Endothelial cell of umbilical vein (primary cell): ENCODE data around the gene HMCN1. TPM values are rescaled to one million over a fixed set of nuclear protein-coding genes. Genes with fewer than 3 reads are reported as not detected.

Source experiments
- BruUV-seq: library from RNA; stranded (reverse); fragments of 400-500 nt; replicated peaks from 2 replicates; lab custom pipeline; 2021; lab: Mats Ljungman, UMichigan
- CTCF ChIA-PET: fragments of 300-600, 350-600 bp; sonication (Branson Sonifier 250); formaldehyde crosslinking; loops from one replicate; lab custom pipeline; 2021; ENCODE audit warnings: antibody characterized with exemption, inconsistent platforms; lab: Charles Lee
- POLR2A ChIA-PET: fragments of 300-600, 350-600 bp; sonication (Branson Sonifier 250); formaldehyde crosslinking; loops from one replicate; lab custom pipeline; 2021; ENCODE audit warnings: antibody characterized with exemption, inconsistent platforms; lab: Charles Lee
- DNase-seq: peaks from one replicate; pipeline ENCODE4 v3.0.0-alpha.2; 2011; ENCODE audit warnings: low read depth, low spot score
- FAIRE-seq: peaks from 2 replicates; lab custom pipeline; 2011; peaks lifted over from hg19 to GRCh38; lab: Jason Lieb, UNC
- H2AFZ ChIP-seq: 2 replicates; pipeline ENCODE4 v1.6.0; 2012; ENCODE audit warnings: low read depth, low read length, control low read depth, inconsistent platforms
- H3K27ac ChIP-seq: 2 replicates; pipeline ENCODE4 v1.5.1; 2011; ENCODE audit warnings: low read depth, mild to moderate bottlenecking, control low read depth, low read length, moderate library complexity; ENCODE audit not compliant: insufficient read depth
- H3K27me3 ChIP-seq, 2 experiments: 2 replicates each; pipeline versions ENCODE4 v1.6.0 to v1.6.1; 2011; ENCODE audit warnings: low read length in 2 of 2, mixed read lengths in 1 of 2; ENCODE audit not compliant: control insufficient read depth in 2 of 2, insufficient read depth in 2 of 2
- H3K36me3 ChIP-seq, 2 experiments: 2 replicates in 1 of 2; 3 replicates in 1 of 2; pipeline ENCODE4 v1.5.1; 2011; ENCODE audit warnings: low read length in 2 of 2, mild to moderate bottlenecking in 1 of 2, moderate library complexity in 1 of 2; ENCODE audit not compliant: control insufficient read depth in 2 of 2, insufficient read depth in 2 of 2; ENCODE audit errors: extremely low read depth in 1 of 2
- H3K4me1 ChIP-seq: 3 replicates; pipeline ENCODE4 v1.5.1; 2011; ENCODE audit warnings: mild to moderate bottlenecking, low read length; ENCODE audit not compliant: control insufficient read depth, insufficient read depth; ENCODE audit errors: extremely low read depth
- H3K4me2 ChIP-seq: 2 replicates; pipeline ENCODE4 v1.6.1; 2011; ENCODE audit warnings: low read length, control low read depth, mixed read lengths; ENCODE audit not compliant: insufficient read depth
- H3K4me3 ChIP-seq, 3 experiments: fragments of 200-600 bp in 1 of 3; sonication (generic), shearing (Covaris generic) in 1 of 3; replicated peaks in 1 of 3; 2 replicates each; pipeline ENCODE4 v1.5.1; 2011 to 2016; ENCODE audit warnings: control low read depth in 3 of 3, low read length in 3 of 3, mild to moderate bottlenecking in 2 of 3, inconsistent platforms in 1 of 3, low read depth in 1 of 3, moderate library complexity in 1 of 3; ENCODE audit not compliant: insufficient read depth in 1 of 3
- H3K79me2 ChIP-seq: 2 replicates; pipeline ENCODE4 v1.6.0; 2012; ENCODE audit warnings: low read length, inconsistent platforms; ENCODE audit not compliant: control insufficient read depth, insufficient read depth
- H3K9ac ChIP-seq: replicated peaks from 2 replicates; pipeline ENCODE3; 2011; ENCODE audit warnings: low read length, control low read depth; ENCODE audit not compliant: insufficient read depth; ENCODE audit errors: extremely low read depth
- H3K9me1 ChIP-seq: replicated peaks from 3 replicates; pipeline ENCODE4 v1.6.0; 2011; ENCODE audit warnings: mild to moderate bottlenecking, low read length; ENCODE audit not compliant: control insufficient read depth, insufficient read depth; ENCODE audit errors: extremely low read depth
- H3K9me3 ChIP-seq: replicated peaks from 2 replicates; pipeline ENCODE4 v1.5.1; 2012; ENCODE audit warnings: low read length, inconsistent platforms; ENCODE audit not compliant: control insufficient read depth, insufficient read depth
- H4K20me1 ChIP-seq: replicated peaks from 2 replicates; pipeline ENCODE3; 2011; ENCODE audit warnings: mild to moderate bottlenecking, low read length; ENCODE audit not compliant: control insufficient read depth, insufficient read depth; ENCODE audit errors: extremely low read depth
- CTCF ChIP-seq, 2 donors: IDR thresholded peaks; 1 replicate in 1 of 2; 2 replicates in 1 of 2; pipeline ENCODE4 v1.5.1; 2011; ENCODE audit warnings: low read length in 2 of 2, mild to moderate bottlenecking in 2 of 2, moderate library complexity in 2 of 2, control low read depth in 1 of 2, inconsistent platforms in 1 of 2, low read depth in 1 of 2; ENCODE audit not compliant: insufficient read depth in 1 of 2; ENCODE audit errors: extremely low read depth in 1 of 2
- EZH2 ChIP-seq: IDR thresholded peaks from 2 replicates; pipeline ENCODE4 v1.6.1; 2012; ENCODE audit warnings: borderline replicate concordance, low read depth, mild to moderate bottlenecking, moderate library complexity, low read length, inconsistent platforms; ENCODE audit not compliant: severe bottlenecking
- GATA2 ChIP-seq: IDR thresholded peaks from 2 replicates; pipeline ENCODE4 v1.7.0; 2011; ENCODE audit warnings: low read depth, mild to moderate bottlenecking, moderate library complexity, mixed read lengths, low read length; ENCODE audit not compliant: insufficient read length, insufficient read depth
- JUN ChIP-seq: IDR thresholded peaks from 2 replicates; pipeline ENCODE4 v1.6.1; 2011; ENCODE audit warnings: borderline replicate concordance, low read depth; ENCODE audit not compliant: insufficient read length, insufficient read depth
- MAX ChIP-seq: IDR thresholded peaks from 2 replicates; pipeline ENCODE4 v1.6.1; 2011; ENCODE audit not compliant: insufficient read depth, insufficient read length
- POLR2A ChIP-seq: IDR thresholded peaks from 2 replicates; pipeline ENCODE4 v1.6.1; 2012; ENCODE audit warnings: low read depth, mild to moderate bottlenecking, control low read depth, low read length
- POLR2AphosphoS5 ChIP-seq: IDR thresholded peaks from 2 replicates; pipeline ENCODE4 v1.6.1; 2012; ENCODE audit warnings: low read depth, mild to moderate bottlenecking, control low read depth, low read length, moderate library complexity; ENCODE audit not compliant: insufficient read depth
- dilution Hi-C: fragments of 300-500 bp; cut with MboI; formaldehyde crosslinking; loops from one replicate; pipeline ENCODE4 v1.15.0; 2019; ENCODE audit warnings: low sequenced_read_pairs; ENCODE audit not compliant: extremely low pct_ligation_motif_present
- intact Hi-C: fragments of 100-400 bp; cut with micrococcal nuclease; formaldehyde crosslinking; loops from one replicate; pipeline ENCODE4 v1.10.0; 2022
- polyA plus RNA-seq, 4 experiments: library from polyadenylated mRNA; depleted of rRNA in 3 of 4; stranded (reverse) in 3 of 4; unstranded in 1 of 4; fragments of >200 nt; gene quantifications; 2 replicates each; pipeline versions ENCODE4 v1.2.1 to v1.2.3, GENCODE V29; 2011 to 2012; ENCODE audit warnings: missing spikeins in 1 of 4
- total RNA-seq: library from RNA; stranded (reverse); gene quantifications from 2 replicates; pipeline ENCODE4 v1.2.3, GENCODE V29; 2021

HMCN1 gene
- total and polyA plus RNA-seq, 2 donors (not counting 3 experiments of a cell fraction or from before 2014, with no cell fraction given): 10.3 to 16.0 TPM

GRCh38 chr1:186167096-186167668, 433.0 kb downstream of the HMCN1 start:
- no peaks in the 10 kb centered on the region for H3K9me1 ChIP-seq
- no peak overlapping the region for H3K4me3 ChIP-seq
- intact Hi-C loops: no loop called here
- no TSS peak for BruUV-seq
- no peaks in the 10 kb centered on the region for H3K27me3 ChIP-seq
- dilution Hi-C loops: no loop called here
- POLR2A ChIA-PET: no interaction called here
- FAIRE-seq (no peak), DNase-seq (no peak)
- no peak overlapping the region for H3K9ac ChIP-seq
- H3K4me1 ChIP-seq: no peaks in the 10 kb centered on the region
- TF ChIP-seq CTCF (IDR thresholded peaks at IDR 0.05; ENCODE audit: extremely low read depth in 1 of 2, insufficient read depth in 1 of 2, low read depth in 1 of 2, low read length in 2 of 2): no peak
- no peaks in the 10 kb centered on the region for H3K9me3 ChIP-seq
- no peaks in the 10 kb centered on the region for H3K36me3 ChIP-seq
- no peaks in the 10 kb centered on the region for H4K20me1 ChIP-seq
- no peak overlapping the region for H2AFZ ChIP-seq
- H3K4me2 ChIP-seq: no peak overlapping the region
- no peak overlapping the region for H3K27ac ChIP-seq
- H3K79me2 ChIP-seq: no peaks in the 10 kb centered on the region
- CTCF ChIA-PET: interaction anchor here (3.5 kb wide), 1 partner anchor 11 kb away, joined by 13 read pairs; no protein-coding TSS in a partner anchor

- CTCF ChIA-PET: interaction anchor here (1.3 to 2.4 kb wide), 2 partner anchors 13 to 20 kb away, joined by 5 to 10 read pairs; no protein-coding TSS in a partner anchor
- no TSS peak for BruUV-seq
- H3K27me3 ChIP-seq: no peaks in the 10 kb centered on the region
- TF ChIP-seq POLR2AphosphoS5 (no peak), MAX (no peak), POLR2A (no peak), GATA2 (no peak), JUN (no peak), EZH2 (no peak), CTCF (IDR thresholded peaks at IDR 0.05; ENCODE audit: extremely low read depth in 1 of 2, insufficient read depth in 1 of 2, low read depth in 1 of 2, low read length in 2 of 2) (no peak)
- H3K79me2 ChIP-seq: no peaks in the 10 kb centered on the region
- no peaks in the 10 kb centered on the region for H3K9me3 ChIP-seq
- no peak overlapping the region for H3K9ac ChIP-seq
- no peaks in the 10 kb centered on the region for H3K9me1 ChIP-seq
- intact Hi-C loops (no loop called here), dilution Hi-C loops (no loop called here)
- POLR2A ChIA-PET: no interaction called here
- H3K4me1 ChIP-seq: no peaks in the 10 kb centered on the region
- FAIRE-seq (no peak), DNase-seq (no peak)
- H3K36me3 ChIP-seq: no peaks in the 10 kb centered on the region
- no peak overlapping the region for H2AFZ ChIP-seq
- H3K4me3 ChIP-seq: no peak overlapping the region
- H3K27ac ChIP-seq: no peak overlapping the region
- H4K20me1 ChIP-seq: no peaks in the 10 kb centered on the region
- no peak overlapping the region for H3K4me2 ChIP-seq
Measured at GRCh38 chr1:186175588-186175987, 441.4 kb downstream of the HMCN1 start.
